GM13977 (cell line): ENCODE measurements around the gene TFF1.

Experiments
- DNase-seq: peaks from one replicate; pipeline ENCODE4 v3.0.0; 2012; ENCODE audit warnings: low spot score
- in situ Hi-C: fragments of 300-500 bp; cut with MboI; formaldehyde crosslinking; loops from one replicate; pipeline ENCODE4 v1.12.0; 2022; ENCODE audit warnings: low sequenced_read_pairs, low pct_unique_long_range_greater_than_20kb, mixed read lengths, inconsistent platforms; ENCODE audit not compliant: unreplicated experiment
- TF ChIP-seq, protein P1 (sequence below): IDR thresholded peaks from 2 replicates; pipeline ENCODE4 v1.5.1; 2012; ENCODE audit warnings: mild to moderate bottlenecking, control low read depth; ENCODE audit not compliant: insufficient read depth; ENCODE audit errors: extremely low read depth, missing control alignments

The TFF1 gene

DNA sequence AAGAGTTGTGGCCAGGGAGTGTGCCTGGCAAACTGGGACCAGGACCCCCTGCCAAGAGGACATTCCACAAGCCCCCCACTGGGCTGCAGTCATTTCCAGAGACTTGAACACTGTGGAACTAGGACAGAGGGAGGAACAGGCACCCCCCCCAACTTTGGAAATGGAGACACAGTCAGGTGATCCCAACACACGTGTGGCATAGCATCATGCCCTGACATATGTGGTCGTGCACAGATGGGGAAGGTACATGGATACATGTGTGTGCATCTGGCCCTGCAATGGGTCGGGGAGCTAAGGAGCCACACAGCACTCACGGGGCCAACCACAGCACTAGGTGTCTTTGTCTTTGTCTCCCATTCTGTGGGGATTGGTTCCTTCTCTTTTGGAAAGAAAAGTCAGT, 44.5 kb downstream of the TFF1 start:
- in situ Hi-C loops = no loop called here
- DNase-seq = no peak
- TF ChIP-seq, protein P1, sequence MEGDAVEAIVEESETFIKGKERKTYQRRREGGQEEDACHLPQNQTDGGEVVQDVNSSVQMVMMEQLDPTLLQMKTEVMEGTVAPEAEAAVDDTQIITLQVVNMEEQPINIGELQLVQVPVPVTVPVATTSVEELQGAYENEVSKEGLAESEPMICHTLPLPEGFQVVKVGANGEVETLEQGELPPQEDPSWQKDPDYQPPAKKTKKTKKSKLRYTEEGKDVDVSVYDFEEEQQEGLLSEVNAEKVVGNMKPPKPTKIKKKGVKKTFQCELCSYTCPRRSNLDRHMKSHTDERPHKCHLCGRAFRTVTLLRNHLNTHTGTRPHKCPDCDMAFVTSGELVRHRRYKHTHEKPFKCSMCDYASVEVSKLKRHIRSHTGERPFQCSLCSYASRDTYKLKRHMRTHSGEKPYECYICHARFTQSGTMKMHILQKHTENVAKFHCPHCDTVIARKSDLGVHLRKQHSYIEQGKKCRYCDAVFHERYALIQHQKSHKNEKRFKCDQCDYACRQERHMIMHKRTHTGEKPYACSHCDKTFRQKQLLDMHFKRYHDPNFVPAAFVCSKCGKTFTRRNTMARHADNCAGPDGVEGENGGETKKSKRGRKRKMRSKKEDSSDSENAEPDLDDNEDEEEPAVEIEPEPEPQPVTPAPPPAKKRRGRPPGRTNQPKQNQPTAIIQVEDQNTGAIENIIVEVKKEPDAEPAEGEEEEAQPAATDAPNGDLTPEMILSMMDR = no peak

DNA sequence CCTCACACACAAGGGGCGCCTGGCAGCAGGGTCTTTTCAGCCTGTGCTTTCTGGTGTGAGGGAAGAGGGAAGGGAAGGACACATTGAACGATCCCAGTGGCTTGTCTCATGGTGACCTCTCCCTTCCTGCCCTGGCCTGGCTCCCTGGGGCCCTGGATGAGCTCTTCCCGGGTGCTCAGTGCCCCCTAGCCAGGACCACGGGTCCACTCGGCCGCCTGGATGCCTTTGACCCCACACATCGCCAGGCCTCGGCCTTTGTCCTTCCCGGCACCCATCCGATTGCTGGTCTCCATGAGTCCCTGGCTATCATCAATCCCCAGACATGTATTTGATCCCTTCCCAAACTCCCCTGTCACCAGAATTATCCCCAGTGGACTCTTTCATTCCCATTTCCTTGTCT, 45.1 kb downstream of the TFF1 start:
- in situ Hi-C loops = no loop called here
- DNase-seq = no peak
- TF ChIP-seq, protein P1 = no peak

DNA sequence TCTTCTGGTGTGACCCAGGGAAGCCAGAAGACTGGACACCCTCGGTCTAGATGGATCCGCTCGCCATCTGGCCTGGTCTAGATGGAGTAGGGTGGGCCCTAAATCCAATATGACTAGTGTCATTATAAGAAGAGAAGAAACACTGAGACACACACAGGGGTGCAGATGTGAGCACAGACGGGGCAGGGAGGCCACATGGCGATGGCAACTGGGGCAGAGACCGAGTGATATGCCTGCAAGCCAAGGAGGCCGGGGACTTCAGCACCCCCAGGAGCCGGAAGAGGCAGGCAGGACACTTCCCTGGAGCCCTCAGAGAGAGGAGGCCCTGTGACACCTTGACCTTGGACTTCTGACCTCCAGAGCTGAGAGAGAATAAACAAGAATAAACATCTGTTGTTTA, 45.5 kb downstream of the TFF1 start:
- in situ Hi-C loops = no loop called here
- no peak for DNase-seq
- TF ChIP-seq, protein P1 = no peak

DNA sequence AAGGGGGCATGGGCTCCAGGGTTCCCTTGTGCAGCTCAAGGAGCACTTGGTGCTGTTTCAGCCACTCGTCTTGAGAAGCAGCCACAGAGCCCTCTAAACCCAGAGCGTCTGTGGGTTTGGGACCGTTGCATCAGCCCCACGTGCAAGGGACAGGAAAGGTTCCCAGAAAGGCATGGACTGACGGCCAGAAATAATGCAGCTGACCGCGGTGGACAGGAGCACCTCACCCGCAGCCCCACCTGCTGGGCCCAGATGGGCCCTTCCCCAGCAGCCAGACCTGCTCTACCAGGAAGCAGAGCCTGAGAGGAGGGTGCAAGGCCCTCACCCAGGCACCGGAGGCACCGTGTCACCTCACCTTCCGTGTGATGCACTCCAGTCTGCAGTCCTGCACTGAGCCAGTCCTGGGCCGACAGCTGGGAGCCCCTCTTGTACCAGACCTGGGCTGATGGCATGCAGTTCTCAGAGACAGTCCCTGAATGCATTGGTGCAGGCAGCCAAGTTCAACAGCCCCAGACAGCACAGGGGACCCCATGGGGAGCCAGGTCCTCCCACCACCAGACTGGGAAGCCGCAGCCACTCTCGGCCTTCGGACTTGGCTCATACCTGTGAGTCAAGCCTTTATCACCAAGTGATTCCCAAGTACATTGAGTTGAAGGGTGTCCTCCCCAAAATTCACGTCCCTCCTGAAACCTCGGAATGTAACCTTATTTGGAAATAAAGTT, 46.3 kb downstream of the TFF1 start:
- in situ Hi-C loops = loop anchor here (10.0 kb wide), 1 partner anchor 125 kb away; no protein-coding TSS in a partner anchor
- no peak for DNase-seq
- TF ChIP-seq, protein P1 = no peak

DNA sequence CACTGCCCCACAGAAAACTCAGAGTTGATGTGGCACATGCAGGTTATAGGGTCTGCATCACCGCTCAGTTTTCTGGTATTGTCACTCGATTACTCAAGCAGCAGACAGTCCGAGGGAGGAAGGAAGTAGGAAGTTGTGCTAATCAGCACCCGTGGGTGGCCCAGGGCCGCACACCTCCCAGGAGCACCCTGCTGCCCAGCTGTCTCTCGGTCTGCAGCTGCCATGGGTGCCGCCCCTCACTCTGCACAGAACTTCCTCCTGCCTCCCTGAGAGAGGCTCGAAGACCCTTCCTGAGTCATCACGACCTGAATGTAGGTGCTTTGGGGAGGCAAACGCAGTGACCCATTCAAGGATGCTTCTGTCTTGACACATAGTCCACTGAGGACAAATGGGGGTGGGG, 47.0 kb downstream of the TFF1 start:
- TF ChIP-seq, protein P1 = no peak
- DNase-seq = no peak
- in situ Hi-C loops = loop anchor here (10.0 kb wide), 1 partner anchor 125 kb away; no protein-coding TSS in a partner anchor

DNA sequence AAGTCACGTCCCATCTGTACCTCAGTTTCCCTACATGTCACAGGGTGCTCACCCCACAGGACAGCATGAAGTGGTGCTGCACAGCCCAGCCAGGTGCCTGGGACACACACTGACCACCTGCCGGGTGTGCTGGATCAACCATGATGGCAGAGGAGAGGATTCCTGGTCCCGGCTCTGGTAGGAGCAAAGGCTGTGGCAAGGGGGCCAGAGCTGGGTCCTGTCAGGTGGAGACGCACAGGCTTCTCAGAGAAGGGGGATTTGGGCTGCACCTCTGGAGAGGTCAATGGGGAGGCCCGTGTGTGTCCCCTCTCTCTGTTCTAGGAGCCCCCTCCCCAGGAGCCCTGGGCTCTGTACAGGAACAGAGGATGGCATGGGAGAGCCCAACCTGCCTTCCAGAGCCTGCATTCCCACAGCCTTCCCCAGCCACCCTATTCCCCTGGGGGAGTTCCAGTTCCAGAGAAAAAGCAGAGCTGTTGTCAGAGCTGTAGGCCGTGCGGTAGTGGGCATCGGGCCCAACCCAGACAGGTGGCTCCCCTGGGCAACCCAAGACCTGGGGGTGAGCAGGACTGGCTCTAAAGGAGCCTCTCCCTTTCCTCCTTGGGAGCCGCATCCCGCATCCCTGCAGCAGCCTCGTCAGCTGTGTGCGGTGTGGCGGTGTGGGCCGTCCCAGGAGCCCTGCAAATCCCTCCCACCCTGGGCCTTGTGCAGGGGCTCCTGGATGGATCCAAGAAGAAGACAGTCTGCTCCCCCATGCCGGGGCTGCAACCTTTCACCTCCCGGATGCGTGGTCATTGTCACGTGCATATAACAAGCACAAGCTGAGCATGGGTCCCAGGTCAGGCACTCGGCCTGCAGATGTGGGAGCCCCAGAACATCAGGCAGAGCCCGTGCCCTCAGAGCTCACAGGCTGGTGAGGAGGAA, 48.2 kb downstream of the TFF1 start:
- TF ChIP-seq, protein P1 = no peak
- DNase-seq = no peak
- in situ Hi-C loops = loop anchor here (10.0 kb wide), 1 partner anchor 127 kb away; no protein-coding TSS in a partner anchor
